ENCODE measurements around the gene MYO9A.
A peak's percentile ranks its signal among the peaks of the same experiment; 100 is the strongest.
"Not testable (repeated sequence)": the region's sequence is repeated elsewhere in the genome, so short reads cannot be mapped to it uniquely, and the experiment has no call there.

Gene MYO9A

GRCh38 chr15:72057548-72058091, 60.3 kb downstream of the MYO9A start:
- no peak overlapping the region for H3K4me3 ChIP-seq (ENCODE audit: low read length)
- no peak for DNase-seq (ENCODE audit: low read depth, low spot score)

GRCh38 chr15:72056217-72056616, 61.7 kb downstream of the MYO9A start:
- not testable (repeated sequence) for DNase-seq (ENCODE audit: low read depth, low spot score); H3K4me3 ChIP-seq (ENCODE audit: low read length)

GRCh38 chr15:72053297-72053696, 64.7 kb downstream of the MYO9A start:
- H3K4me3 ChIP-seq (ENCODE audit: low read length); DNase-seq (ENCODE audit: low read depth, low spot score): not testable (repeated sequence)

GRCh38 chr15:72050700-72051099, 67.2 kb downstream of the MYO9A start:
- DNase-seq (ENCODE audit: low read depth, low spot score), result no peak
- H3K4me3 ChIP-seq (ENCODE audit: low read length), result no peak overlapping the region

DNA sequence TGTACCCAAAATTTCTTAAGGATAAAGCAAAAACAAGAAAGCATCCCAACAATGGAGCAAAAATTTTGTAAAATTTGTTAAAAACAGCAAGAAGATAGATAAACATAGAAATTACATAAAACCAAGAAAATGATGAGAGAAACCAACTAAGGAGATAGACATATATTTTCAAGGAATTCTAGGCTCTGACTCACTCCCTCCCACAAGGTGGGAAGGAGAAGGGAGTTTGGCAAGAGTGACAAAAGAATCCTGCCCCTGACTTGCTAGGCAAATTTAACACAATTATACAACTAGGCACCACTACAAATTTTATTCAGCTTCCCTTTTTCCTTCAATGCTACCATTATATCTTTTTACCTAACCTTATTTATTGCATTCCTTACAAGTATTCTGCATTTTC, 70.9 kb downstream of the MYO9A start:
- H3K4me3 ChIP-seq (ENCODE audit: low read length), result no peak overlapping the region
- DNase-seq (ENCODE audit: low read depth, low spot score), result no peak

GRCh38 chr15:72044956-72045355, 73.0 kb downstream of the MYO9A start:
- DNase-seq (ENCODE audit: low read depth, low spot score), result no peak

DNA sequence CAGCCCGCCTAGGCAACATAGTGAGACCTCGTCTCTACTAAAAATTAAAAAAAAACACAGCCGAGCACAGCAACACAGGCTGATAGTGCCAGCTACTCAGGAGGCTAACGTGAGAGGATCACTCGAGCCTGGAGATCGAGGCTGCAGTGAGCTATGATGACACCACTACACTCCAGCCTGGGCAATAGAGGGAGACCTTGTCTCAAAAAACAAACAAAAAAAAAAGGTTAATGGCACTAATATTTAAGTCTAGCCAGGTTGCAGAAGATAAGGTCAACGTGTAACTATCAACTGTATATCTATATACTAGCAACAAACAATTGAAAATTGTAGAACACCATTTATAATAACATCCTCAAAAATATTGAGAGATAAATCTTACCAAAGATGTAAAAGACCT, 75.1 kb downstream of the MYO9A start:
- no peak overlapping the region for H3K4me3 ChIP-seq (ENCODE audit: low read length)
- no peak for DNase-seq (ENCODE audit: low read depth, low spot score)

More at GRCh38 chr15:72044956-72045355, 73.0 kb downstream of the MYO9A start:
- no peak overlapping the region for H3K4me3 ChIP-seq (ENCODE audit: low read length)

DNA sequence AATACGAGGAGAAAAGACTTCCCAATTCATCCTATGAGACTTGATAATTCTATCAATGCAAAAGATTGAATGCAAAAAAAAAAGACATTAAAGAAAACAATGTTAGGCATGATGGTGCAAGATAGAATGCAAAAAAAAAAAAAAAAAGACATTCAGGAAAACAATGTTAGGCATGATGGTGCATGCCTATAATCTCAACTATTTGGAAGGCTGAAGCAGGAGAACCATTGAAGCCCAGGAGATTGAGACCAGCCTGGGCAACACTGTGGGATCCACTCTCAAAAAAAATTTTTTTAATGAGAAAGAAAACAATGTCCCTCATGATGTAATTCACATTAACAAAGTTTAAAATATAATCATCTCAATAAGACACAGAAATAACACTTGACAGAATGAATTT, 75.9 kb downstream of the MYO9A start:
- no peak for DNase-seq (ENCODE audit: low read depth, low spot score)
- no peak overlapping the region for H3K4me3 ChIP-seq (ENCODE audit: low read length)

GRCh38 chr15:72037321-72037720, 80.6 kb downstream of the MYO9A start:
- peak; percentile 41 for DNase-seq (ENCODE audit: low read depth, low spot score)
- H3K4me3 ChIP-seq (ENCODE audit: low read length), result no peak overlapping the region

- H3K4me3 ChIP-seq (ENCODE audit: low read length), result no peak overlapping the region
- no peak for DNase-seq (ENCODE audit: low read depth, low spot score)
Observed at GRCh38 chr15:72034859-72035650, 82.9 kb downstream of the MYO9A start.

GRCh38 chr15:72034351-72034750, 83.6 kb downstream of the MYO9A start:
- no peak for DNase-seq (ENCODE audit: low read depth, low spot score)
- no peak overlapping the region for H3K4me3 ChIP-seq (ENCODE audit: low read length)

- DNase-seq (ENCODE audit: low read depth, low spot score), result no peak
- H3K4me3 ChIP-seq (ENCODE audit: low read length), result no peak overlapping the region
Observed at GRCh38 chr15:72033711-72034110, 84.2 kb downstream of the MYO9A start.

DNA sequence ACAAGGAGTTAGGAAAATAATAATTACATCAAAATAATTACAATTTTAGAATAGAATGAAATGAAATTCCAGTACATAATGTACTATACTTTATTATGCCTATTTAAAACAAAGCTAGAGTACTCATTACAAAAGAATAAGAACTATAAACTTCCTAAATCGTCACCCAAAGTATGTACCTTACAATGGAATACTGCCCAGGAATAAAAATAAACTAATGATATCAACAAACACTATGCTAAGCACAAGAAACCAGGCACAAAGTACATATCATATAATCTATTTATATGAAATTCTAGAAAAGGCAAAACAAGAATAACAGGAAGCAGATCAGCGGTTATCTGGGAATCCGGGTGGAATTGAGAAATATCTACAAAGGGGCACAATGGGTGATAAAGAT, 84.7 kb downstream of the MYO9A start:
- no peak overlapping the region for H3K4me3 ChIP-seq (ENCODE audit: low read length)
- DNase-seq (ENCODE audit: low read depth, low spot score), result no peak

DNA sequence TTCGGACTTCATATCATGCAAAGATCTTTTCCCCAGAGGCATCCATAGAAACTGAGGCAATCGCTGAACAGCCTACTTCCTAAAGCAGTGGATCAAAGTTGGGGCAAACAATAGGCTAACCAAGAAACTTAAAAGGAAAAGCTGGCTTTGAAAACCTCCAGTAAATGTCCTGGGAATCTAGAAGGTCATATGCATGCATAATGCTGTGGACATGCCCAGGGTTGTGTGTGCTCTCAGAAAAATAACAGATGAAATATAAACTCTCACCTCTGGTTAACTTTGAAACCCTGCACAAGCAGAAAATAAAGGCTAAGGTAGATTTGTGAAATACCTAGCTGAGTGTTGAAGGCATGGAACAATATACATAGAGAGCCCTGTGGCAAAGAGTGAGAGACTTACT, 96.3 kb downstream of the MYO9A start:
- DNase-seq (ENCODE audit: low read depth, low spot score), result no peak
- H3K4me3 ChIP-seq (ENCODE audit: low read length), result no peak overlapping the region

DNA sequence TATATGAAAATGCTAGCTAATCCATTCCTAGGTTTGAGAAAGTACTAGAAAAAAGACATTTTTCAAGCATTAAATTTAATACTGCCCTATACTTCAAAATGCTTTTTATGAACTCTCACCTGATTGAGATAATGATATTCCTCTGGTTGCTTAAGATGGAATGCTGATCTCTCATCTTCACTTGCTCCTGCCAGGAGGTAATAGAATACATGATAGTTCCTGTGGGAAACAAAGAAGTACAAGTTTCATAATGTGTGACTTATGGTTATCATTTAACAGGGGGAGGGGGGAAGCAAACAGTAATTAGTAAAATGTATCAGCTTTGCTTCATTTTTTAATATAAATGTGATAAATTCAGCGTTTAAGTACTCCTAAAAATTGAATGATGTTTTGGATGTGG, 97.2 kb downstream of the MYO9A start:
- DNase-seq (ENCODE audit: low read depth, low spot score), result no peak
- H3K4me3 ChIP-seq (ENCODE audit: low read length), result no peak overlapping the region

DNA sequence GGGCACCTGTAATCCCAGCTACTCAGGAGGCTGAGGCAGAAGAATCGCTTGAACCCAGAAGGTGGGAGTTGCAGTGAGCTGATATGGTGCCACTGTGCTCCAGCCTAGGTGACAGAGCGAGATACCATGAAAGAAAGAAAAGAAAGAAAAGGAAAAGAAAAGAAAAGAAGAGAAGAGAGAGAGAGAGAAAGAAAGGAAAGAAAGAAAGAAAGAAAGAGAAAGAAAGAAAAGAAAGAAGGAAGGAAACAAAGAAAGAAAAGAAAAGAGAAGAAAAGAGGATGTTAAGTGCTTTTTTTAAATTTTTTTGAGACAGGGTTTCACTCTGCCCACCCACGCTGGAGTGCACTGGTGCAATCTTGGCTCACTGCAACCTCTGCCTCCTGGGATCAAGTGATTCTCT, 103.4 kb downstream of the MYO9A start:
- not testable (repeated sequence) for DNase-seq (ENCODE audit: low read depth, low spot score)

GRCh38 chr15:72013703-72014102, 104.2 kb downstream of the MYO9A start:
- H3K4me3 ChIP-seq (ENCODE audit: low read length), result no peak overlapping the region
- no peak for DNase-seq (ENCODE audit: low read depth, low spot score)

More for the DNA sequence above, 103.4 kb downstream of the MYO9A start:
- H3K4me3 ChIP-seq (ENCODE audit: low read length), result not testable (repeated sequence)

DNA sequence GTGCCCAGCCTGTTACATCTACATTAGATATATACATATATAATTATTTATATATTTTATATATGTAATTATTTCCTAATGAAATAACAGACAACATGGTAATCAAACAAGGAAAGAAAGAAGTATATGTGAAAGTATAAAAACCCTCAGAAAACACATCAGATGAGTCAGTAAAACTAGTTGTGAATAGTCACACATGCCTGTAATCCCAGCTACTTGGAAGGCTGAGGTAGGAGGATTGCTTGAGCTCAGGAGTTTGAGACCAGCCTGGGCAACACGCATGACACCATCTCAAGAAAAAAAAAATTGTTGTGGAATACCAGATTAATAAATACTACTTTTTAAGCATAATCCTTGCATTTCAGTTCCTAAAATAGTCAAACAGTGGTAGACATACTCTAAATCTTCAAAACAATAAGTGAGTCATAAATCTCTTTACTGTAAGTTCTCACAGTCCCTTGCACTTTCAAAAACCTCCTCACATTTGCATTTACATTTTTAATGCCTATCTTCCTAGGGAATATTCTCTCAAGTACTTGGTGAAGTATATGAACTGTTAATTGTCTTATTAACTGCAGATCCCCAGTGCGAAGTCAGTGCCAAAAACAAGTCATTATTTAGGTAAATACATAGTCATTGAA, 106.5 kb downstream of the MYO9A start:
- no peak for DNase-seq (ENCODE audit: low read depth, low spot score)
- no peak overlapping the region for H3K4me3 ChIP-seq (ENCODE audit: low read length)

- DNase-seq (ENCODE audit: low read depth, low spot score), result no peak
- no peak overlapping the region for H3K4me3 ChIP-seq (ENCODE audit: low read length)
Observed at GRCh38 chr15:72009222-72009621, 108.7 kb downstream of the MYO9A start.

DNA sequence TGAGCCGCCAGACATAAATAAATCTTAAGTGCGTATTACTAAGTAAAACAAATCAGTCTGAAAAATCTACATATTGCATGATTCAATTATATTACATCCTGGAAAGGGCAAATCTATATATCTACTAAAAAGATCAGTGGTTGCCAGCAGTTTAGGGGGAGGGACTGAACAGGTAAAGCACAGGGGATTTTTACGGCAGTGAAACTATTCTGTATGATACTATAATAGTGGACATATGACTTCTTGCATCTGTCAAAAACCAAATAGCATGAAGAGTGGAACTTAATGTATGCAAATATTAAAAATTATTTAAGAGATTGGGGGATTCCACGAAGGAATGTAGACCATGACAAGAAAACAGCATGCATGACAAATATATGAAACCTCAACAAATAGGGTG, 111.6 kb downstream of the MYO9A start:
- H3K4me3 ChIP-seq (ENCODE audit: low read length), result no peak overlapping the region
- no peak for DNase-seq (ENCODE audit: low read depth, low spot score)

All from Jurkat, Clone E6-1 (cell line).